Measurements from ENCODE around the gene FAM98A.

- TF ChIP-seq, protein P1, sequence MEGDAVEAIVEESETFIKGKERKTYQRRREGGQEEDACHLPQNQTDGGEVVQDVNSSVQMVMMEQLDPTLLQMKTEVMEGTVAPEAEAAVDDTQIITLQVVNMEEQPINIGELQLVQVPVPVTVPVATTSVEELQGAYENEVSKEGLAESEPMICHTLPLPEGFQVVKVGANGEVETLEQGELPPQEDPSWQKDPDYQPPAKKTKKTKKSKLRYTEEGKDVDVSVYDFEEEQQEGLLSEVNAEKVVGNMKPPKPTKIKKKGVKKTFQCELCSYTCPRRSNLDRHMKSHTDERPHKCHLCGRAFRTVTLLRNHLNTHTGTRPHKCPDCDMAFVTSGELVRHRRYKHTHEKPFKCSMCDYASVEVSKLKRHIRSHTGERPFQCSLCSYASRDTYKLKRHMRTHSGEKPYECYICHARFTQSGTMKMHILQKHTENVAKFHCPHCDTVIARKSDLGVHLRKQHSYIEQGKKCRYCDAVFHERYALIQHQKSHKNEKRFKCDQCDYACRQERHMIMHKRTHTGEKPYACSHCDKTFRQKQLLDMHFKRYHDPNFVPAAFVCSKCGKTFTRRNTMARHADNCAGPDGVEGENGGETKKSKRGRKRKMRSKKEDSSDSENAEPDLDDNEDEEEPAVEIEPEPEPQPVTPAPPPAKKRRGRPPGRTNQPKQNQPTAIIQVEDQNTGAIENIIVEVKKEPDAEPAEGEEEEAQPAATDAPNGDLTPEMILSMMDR (IDR thresholded peaks at IDR 0.05), result no peak
- TF ChIP-seq POLR2AphosphoS5 (IDR thresholded peaks at IDR 0.05), result no peak
Observed at GRCh38 chr2:33628031-33628827, 29.1 kb upstream of the FAM98A start.

Measured in stomach (tissue), 4 donors.